ENCODE data around the gene CTNS.

Gene CTNS

GRCh38 chr17:3636154-3636907 is at the start of gene CTNS, which contains the start of gene SHPK:
Gene CTNS, plus strand, starts transcription at chr17:3636760. Its CDS starts 3,447 bp downstream, at chr17:3640207.
Gene SHPK, minus strand, starts transcription at chr17:3636250. Its CDS starts 31 bp downstream, at chr17:3636219.
- peak within 1 kb of the TSS; percentile 50 for H3K9ac ChIP-seq
- H2AFZ ChIP-seq, result peak within 1 kb of the TSS; percentile 83
- H3K27me3 ChIP-seq (ENCODE audit: control insufficient read depth, insufficient read depth, low read length), result no peaks in the 10 kb centered on the region
- H3K79me2 ChIP-seq, result peaks cover 16% of the 10 kb centered on the region
- H3K36me3 ChIP-seq (ENCODE audit: control insufficient read depth, insufficient read depth, low read length), result no peaks in the 10 kb centered on the region
- peak within 1 kb of the TSS; percentile 94 for H3K4me2 ChIP-seq (ENCODE audit: low read length)
- H3K4me1 ChIP-seq, result peaks cover 5% of the 10 kb centered on the region
- peak within 1 kb of the TSS; percentile 88 for H3K27ac ChIP-seq
- H3K9me3 ChIP-seq (ENCODE audit: control insufficient read depth, low read length), result no peaks in the 10 kb centered on the region
- TF ChIP-seq CTCF (IDR thresholded peaks at IDR 0.05), result no peak
- H3K4me3 ChIP-seq (ENCODE audit: low read depth, low read length), result peak within 1 kb of the TSS; percentile 90

- no peak overlapping the region for H3K4me2 ChIP-seq (ENCODE audit: low read length)
- H3K36me3 ChIP-seq (ENCODE audit: control insufficient read depth, insufficient read depth, low read length), result no peaks in the 10 kb centered on the region
- H2AFZ ChIP-seq, result no peak overlapping the region
These were observed 46.8 kb upstream of the CTNS start for GRCh38 chr17:3589784-3590183.

GRCh38 chr17:3590231-3590630 is 46.3 kb upstream of the CTNS start:
- no peak overlapping the region for H3K4me3 ChIP-seq (ENCODE audit: low read depth, low read length)
- no peaks in the 10 kb centered on the region for H3K79me2 ChIP-seq
- no peak overlapping the region for H3K4me2 ChIP-seq (ENCODE audit: low read length)
- H3K27ac ChIP-seq, result no peak overlapping the region
- H2AFZ ChIP-seq, result no peak overlapping the region
- no peak overlapping the region for H3K9ac ChIP-seq
- H3K4me1 ChIP-seq, result no peaks in the 10 kb centered on the region
- no peak for TF ChIP-seq CTCF (IDR thresholded peaks at IDR 0.05)
- H3K27me3 ChIP-seq (ENCODE audit: control insufficient read depth, insufficient read depth, low read length), result no peaks in the 10 kb centered on the region
- no peaks in the 10 kb centered on the region for H3K36me3 ChIP-seq (ENCODE audit: control insufficient read depth, insufficient read depth, low read length)
- no peaks in the 10 kb centered on the region for H3K9me3 ChIP-seq (ENCODE audit: control insufficient read depth, low read length)

More at GRCh38 chr17:3589784-3590183, 46.8 kb upstream of the CTNS start:
- H3K9me3 ChIP-seq (ENCODE audit: control insufficient read depth, low read length), result no peaks in the 10 kb centered on the region
- TF ChIP-seq CTCF (IDR thresholded peaks at IDR 0.05), result no peak
- no peaks in the 10 kb centered on the region for H3K4me1 ChIP-seq
- H3K79me2 ChIP-seq, result no peaks in the 10 kb centered on the region
- no peak overlapping the region for H3K27ac ChIP-seq
- H3K27me3 ChIP-seq (ENCODE audit: control insufficient read depth, insufficient read depth, low read length), result no peaks in the 10 kb centered on the region
- H3K4me3 ChIP-seq (ENCODE audit: low read depth, low read length), result no peak overlapping the region
- no peak overlapping the region for H3K9ac ChIP-seq

- Histone ChIP-seq H3K4me2 (ENCODE audit: low read length) (no peak overlapping the region), H3K9ac (no peak overlapping the region), H3K27me3 (ENCODE audit: control insufficient read depth, insufficient read depth, low read length) (no peaks in the 10 kb centered on the region), H2AFZ (no peak overlapping the region), H3K4me3 (ENCODE audit: low read depth, low read length) (no peak overlapping the region), H3K27ac (no peak overlapping the region), H3K9me3 (ENCODE audit: control insufficient read depth, low read length) (no peaks in the 10 kb centered on the region), H3K79me2 (no peaks in the 10 kb centered on the region), H3K4me1 (no peaks in the 10 kb centered on the region), H3K36me3 (ENCODE audit: control insufficient read depth, insufficient read depth, low read length) (no peaks in the 10 kb centered on the region)
- no peak for TF ChIP-seq CTCF (IDR thresholded peaks at IDR 0.05)
These were observed 45.8 kb upstream of the CTNS start for GRCh38 chr17:3590768-3591167.

All from parathyroid adenoma (tissue), 2 donors.